DMS53 (cell line): ENCODE results near the gene PTH.

ENCODE experiments used
- DNase-seq: peaks from one replicate; lab custom pipeline; 2025; lab: John Stamatoyannopoulos, UW

Gene PTH

GRCh38 chr11:13448876-13449275 lies 46.9 kb downstream of the PTH start:
- DNase-seq = no peak

GRCh38 chr11:13446444-13446843 lies 49.4 kb downstream of the PTH start:
- DNase-seq = no peak

GRCh38 chr11:13445588-13445987 lies 50.2 kb downstream of the PTH start:
- DNase-seq = no peak
